ENCODE data around the gene FNDC3B.

The FNDC3B gene

DNA sequence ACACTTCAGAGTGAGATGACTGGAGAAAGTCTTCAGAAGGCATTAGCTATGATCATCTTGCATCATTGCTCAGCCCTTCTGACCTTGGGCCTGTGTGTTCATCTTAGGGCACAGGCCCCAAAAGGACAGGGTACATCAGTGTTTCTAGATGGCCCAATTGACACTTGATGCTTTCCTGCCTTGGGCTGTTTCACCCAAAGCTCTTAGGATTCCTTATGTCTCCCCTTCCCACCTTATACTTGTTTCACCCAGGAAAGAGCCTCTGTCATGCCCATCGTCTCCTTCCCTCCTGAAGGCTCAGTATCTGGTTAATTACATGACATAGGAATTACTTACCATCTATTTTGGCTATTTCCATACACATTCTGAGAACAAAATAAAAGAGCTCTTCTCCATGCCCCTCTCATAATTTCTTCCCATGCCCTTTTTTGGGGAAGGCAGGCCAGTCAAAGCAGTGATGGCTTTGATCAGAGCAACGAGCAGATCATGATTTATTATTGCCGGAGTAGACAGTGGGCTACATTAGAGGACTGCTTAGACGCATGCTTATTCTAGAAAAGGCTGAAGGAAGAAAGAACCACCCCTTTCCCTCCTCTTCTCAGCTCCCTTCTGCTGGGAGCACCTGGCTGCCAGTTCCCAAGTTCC lies 335.9 kb downstream of the FNDC3B start:
- H3K27ac Mint-ChIP-seq = peak overlapping the region in 1 of 2 donors; percentile 71
- DNase-seq (no peak), ATAC-seq (replicated peaks) (no peak)
- H3K4me3 Mint-ChIP-seq = no peak overlapping the region
- H3K36me3 Mint-ChIP-seq (ENCODE audit: insufficient read depth) = peaks cover 32% of the 10 kb centered on the region
- H3K4me1 Mint-ChIP-seq (ENCODE audit: low read depth in 2 of 2) = no peaks in the 10 kb centered on the region
- H3K27me3 Mint-ChIP-seq = no peaks in the 10 kb centered on the region
- no peaks in the 10 kb centered on the region for H3K9me3 Mint-ChIP-seq

DNA sequence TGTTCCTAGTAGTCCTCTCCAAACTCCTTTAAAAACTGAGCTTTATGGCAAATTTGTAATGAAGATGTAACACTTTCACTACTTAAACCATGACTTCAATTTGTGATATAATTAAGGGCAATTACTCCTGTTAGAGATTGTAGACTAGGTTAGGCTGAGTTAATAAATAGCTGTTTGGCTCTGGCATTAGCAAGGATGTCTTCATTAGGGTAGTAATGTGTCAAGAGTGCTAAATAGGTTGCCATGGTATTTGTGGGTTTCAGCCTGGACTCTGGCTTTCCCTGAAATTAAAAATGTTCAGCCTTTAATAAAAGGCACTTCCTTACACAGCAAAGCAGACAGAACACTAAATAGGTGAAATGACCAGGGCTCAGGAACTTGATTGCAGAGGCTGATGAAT lies 337.0 kb downstream of the FNDC3B start:
- H3K4me3 Mint-ChIP-seq = no peak overlapping the region
- peaks cover 36% of the 10 kb centered on the region for H3K36me3 Mint-ChIP-seq (ENCODE audit: insufficient read depth)
- no peaks in the 10 kb centered on the region for H3K27me3 Mint-ChIP-seq
- no peak overlapping the region for H3K27ac Mint-ChIP-seq
- ATAC-seq (replicated peaks) (no peak), DNase-seq (no peak)
- no peaks in the 10 kb centered on the region for H3K9me3 Mint-ChIP-seq
- H3K4me1 Mint-ChIP-seq (ENCODE audit: low read depth in 2 of 2) = no peaks in the 10 kb centered on the region

DNA sequence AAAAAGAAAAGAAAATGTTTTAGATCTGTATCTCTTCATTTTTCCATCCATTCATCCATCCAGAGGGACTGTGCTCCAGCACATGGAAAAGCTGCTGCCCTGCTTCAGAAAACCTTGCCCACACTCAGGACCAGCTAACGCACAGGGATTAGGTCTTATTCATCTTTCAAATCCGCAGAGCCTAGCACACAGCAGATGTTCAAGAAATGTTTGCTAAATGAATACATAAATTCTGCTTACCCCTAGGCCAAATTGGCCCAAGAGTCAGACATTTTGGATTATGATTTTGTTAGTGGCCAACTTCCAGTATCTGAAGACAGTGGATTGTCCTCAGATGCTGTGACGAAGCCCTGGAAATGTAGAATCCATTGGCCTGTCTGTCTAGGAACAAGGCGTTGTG lies 337.5 kb downstream of the FNDC3B start:
- Mint-ChIP-seq H3K36me3 (ENCODE audit: insufficient read depth) (peaks cover 35% of the 10 kb centered on the region), H3K27me3 (no peaks in the 10 kb centered on the region), H3K4me1 (ENCODE audit: low read depth in 2 of 2) (no peaks in the 10 kb centered on the region), H3K4me3 (no peak overlapping the region), H3K27ac (no peak overlapping the region), H3K9me3 (no peaks in the 10 kb centered on the region)
- no peak for ATAC-seq (replicated peaks)
- DNase-seq = no peak

DNA sequence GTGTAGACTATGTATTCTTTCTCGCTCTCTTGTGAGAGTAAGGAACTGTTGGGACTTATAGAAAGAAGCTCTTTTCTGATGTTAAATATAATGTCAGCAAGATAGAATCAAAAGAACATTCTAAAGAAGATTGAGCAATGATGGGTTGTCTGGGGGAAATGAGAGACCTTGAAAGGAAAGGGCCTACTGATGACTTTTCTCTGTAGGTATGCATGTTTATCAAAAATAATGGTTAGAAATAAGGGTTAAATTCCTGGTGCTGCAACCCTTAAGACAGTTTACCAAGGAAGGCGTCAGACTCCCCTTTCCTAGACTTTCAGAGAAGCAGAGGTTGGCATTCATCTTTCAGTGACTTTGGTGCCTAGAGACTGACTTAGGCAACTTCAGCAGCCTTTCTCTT lies 339.1 kb downstream of the FNDC3B start:
- Mint-ChIP-seq H3K27me3 (no peaks in the 10 kb centered on the region), H3K4me3 (no peak overlapping the region), H3K9me3 (no peaks in the 10 kb centered on the region), H3K27ac (no peak overlapping the region), H3K36me3 (ENCODE audit: insufficient read depth) (peaks cover 28% of the 10 kb centered on the region), H3K4me1 (ENCODE audit: low read depth in 2 of 2) (no peaks in the 10 kb centered on the region)
- DNase-seq (no peak), ATAC-seq (replicated peaks) (no peak)

DNA sequence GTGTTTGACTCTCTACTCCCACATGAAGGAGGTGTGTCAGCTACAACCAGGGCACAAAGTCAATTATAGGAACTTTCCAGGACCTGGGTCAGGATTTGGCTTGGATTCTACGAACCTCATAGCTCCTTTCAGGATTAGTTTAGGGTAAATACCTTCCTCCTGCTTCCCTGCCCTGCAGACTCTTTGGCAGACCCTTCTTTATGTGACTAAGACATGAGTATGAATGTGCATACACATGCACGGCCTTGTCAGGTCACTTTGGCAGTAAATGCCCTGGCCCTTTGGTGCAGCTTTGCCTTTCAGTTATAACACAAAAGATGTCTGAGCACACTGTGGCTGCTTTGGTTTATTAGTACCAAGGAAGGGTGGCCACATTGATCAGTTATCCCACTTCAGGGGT lies 340.0 kb downstream of the FNDC3B start:
- no peak overlapping the region for H3K27ac Mint-ChIP-seq
- no peaks in the 10 kb centered on the region for H3K4me1 Mint-ChIP-seq (ENCODE audit: low read depth in 2 of 2)
- H3K36me3 Mint-ChIP-seq (ENCODE audit: insufficient read depth) = peaks cover 28% of the 10 kb centered on the region
- H3K9me3 Mint-ChIP-seq = no peaks in the 10 kb centered on the region
- H3K27me3 Mint-ChIP-seq = no peaks in the 10 kb centered on the region
- H3K4me3 Mint-ChIP-seq = no peak overlapping the region
- DNase-seq (no peak), ATAC-seq (replicated peaks) (no peak)

DNA sequence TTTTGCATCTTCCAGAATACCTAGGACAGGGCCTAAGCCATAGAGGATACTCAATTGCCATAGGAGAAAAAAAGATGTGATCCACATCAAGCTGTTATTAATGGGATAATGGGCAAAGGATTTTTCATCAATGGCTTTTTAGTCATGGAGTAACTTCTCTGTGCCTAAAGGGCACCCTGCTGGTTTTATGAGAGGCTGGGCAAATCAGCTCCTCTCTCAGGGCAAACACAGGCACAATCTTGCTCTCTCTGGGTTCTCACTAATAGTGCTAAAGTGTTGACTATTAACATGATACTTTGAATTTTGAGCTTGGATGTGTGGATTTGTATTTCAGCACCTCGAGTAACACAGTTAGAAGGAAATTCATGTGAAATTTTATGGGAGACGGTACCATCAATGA lies 341.3 kb downstream of the FNDC3B start:
- no peak for DNase-seq
- Mint-ChIP-seq H3K4me3 (no peak overlapping the region), H3K36me3 (ENCODE audit: insufficient read depth) (peaks cover 25% of the 10 kb centered on the region), H3K9me3 (no peaks in the 10 kb centered on the region), H3K27ac (no peak overlapping the region), H3K27me3 (no peaks in the 10 kb centered on the region), H3K4me1 (ENCODE audit: low read depth in 2 of 2) (no peaks in the 10 kb centered on the region)
- ATAC-seq (replicated peaks) = no peak

DNA sequence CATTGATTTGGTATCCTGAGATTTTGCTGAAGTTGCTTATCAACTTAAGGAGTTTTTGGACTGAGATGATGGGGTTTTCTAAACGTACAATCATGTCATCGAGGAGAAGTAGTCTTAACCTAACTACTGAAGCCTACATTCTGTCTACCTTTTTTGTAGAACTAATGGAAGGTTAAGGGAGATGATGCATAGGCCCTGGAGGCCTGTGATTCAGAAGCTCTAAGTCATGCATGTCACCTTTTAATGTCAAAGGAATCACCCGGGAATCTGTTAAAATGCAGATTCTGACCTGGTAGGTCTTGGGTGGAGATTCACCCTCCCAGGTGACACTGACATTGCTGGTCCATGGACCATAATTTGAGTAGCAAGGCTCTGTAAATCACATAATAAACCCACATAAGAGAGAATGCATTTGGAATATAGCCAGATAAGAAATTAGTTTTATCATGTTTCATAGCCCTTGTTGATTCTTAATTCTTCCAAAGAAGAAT lies 344.0 kb downstream of the FNDC3B start:
- no peak overlapping the region for H3K4me3 Mint-ChIP-seq
- no peaks in the 10 kb centered on the region for H3K9me3 Mint-ChIP-seq
- no peak for DNase-seq
- no peak overlapping the region for H3K27ac Mint-ChIP-seq
- H3K27me3 Mint-ChIP-seq = no peaks in the 10 kb centered on the region
- no peaks in the 10 kb centered on the region for H3K4me1 Mint-ChIP-seq (ENCODE audit: low read depth in 2 of 2)
- no peak for ATAC-seq (replicated peaks)
- H3K36me3 Mint-ChIP-seq (ENCODE audit: insufficient read depth) = peaks cover 15% of the 10 kb centered on the region

DNA sequence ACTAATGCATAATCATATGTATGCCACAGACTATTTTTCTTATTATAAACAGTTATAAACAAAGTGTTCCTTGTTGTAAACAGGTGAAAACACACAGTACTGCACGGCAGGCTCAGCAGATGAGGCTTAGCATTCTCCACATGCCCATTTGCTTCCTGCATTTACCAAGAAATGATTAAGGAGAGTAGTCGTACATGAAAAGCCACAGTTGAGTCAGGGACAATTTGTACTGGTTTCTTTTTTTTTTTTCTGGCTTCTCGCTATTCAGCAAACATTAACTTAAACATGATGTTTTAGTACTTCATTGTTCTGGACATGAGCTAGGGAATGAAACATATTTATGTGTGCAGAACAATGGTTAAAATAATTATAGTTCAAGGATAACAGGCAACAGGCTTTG lies 345.5 kb downstream of the FNDC3B start:
- Mint-ChIP-seq H3K4me3 (no peak overlapping the region), H3K9me3 (no peaks in the 10 kb centered on the region), H3K27me3 (no peaks in the 10 kb centered on the region), H3K27ac (no peak overlapping the region), H3K4me1 (ENCODE audit: low read depth in 2 of 2) (no peaks in the 10 kb centered on the region), H3K36me3 (ENCODE audit: insufficient read depth) (peaks cover 7% of the 10 kb centered on the region)
- no peak for ATAC-seq (replicated peaks)
- no peak for DNase-seq

DNA sequence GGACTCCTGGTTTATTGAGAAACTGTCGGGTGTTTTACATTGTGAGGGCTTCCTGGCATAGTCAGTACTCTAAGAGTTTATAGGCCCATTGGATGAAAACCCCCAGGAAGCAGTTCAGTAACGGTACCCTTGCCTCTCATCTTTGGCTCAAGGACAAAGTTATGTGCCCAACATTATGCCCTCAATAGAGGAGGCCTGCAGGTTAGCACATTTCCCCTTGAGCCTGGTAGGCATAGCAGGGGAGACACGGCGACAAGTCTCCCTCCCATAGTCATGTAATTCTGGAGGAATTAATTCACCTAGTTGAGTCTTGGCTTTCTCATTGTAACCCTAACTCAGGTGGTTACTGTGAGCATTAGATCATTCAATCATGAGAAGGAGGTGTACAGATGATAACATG lies 348.4 kb downstream of the FNDC3B start:
- DNase-seq = no peak
- no peak for ATAC-seq (replicated peaks)
- Mint-ChIP-seq H3K4me1 (ENCODE audit: low read depth in 2 of 2) (no peaks in the 10 kb centered on the region), H3K27me3 (no peaks in the 10 kb centered on the region), H3K9me3 (no peaks in the 10 kb centered on the region), H3K36me3 (ENCODE audit: insufficient read depth) (no peaks in the 10 kb centered on the region), H3K4me3 (no peak overlapping the region), H3K27ac (no peak overlapping the region)

DNA sequence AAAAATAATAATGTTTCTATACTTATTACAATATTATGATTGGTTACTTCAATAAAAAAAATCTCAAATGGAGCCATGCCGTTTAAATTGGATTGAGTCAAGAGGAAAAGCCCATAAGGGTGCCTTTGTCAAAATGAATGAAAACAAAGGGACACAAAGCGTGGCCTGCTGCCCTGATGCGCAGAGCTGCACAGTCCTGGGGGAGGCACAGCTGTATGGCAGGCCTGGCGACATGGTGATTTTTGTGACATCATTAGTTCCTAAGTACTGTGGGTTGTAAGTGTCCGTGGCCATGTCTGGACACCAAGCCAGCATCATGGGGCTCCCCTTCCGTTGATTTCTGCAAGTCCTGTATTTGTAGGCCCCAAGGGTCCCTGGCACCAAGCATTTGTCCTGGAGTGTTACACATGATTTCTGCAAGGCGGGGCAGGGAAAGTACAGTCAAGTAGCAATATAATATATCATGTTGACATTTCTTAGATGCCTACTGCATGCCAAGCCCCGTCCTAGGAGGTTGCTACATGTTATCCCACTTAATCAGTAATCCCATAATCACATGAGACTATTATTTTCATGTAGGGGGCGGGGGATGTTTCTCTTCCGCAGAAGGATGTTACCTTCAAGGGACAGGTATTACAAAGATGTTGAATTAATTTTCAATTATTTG lies 349.2 kb downstream of the FNDC3B start:
- ATAC-seq (replicated peaks) (no peak), DNase-seq (no peak)
- H3K36me3 Mint-ChIP-seq (ENCODE audit: insufficient read depth) = no peaks in the 10 kb centered on the region
- no peaks in the 10 kb centered on the region for H3K27me3 Mint-ChIP-seq
- H3K27ac Mint-ChIP-seq = no peak overlapping the region
- no peak overlapping the region for H3K4me3 Mint-ChIP-seq
- no peaks in the 10 kb centered on the region for H3K4me1 Mint-ChIP-seq (ENCODE audit: low read depth in 2 of 2)
- H3K9me3 Mint-ChIP-seq = no peaks in the 10 kb centered on the region

DNA sequence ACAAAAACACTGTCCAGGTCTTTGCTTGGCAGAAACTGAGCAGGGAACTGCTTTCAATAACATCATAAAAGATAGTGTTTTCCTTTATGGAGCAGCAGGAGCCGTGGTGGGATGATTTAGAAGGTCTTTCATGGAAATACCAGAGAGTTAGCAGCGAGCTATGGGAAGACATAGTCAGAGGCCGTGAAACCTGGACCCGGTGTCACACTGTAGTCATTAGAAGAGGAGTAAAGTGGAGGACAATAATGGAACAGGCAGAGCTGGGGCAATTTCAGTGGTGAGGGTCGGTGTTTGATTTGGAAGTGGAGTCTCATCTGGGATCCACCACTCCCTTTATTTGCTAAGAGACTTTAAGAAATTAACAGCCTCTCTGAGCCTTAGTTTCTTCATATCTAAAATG lies 351.4 kb downstream of the FNDC3B start:
- Mint-ChIP-seq H3K36me3 (ENCODE audit: insufficient read depth) (no peaks in the 10 kb centered on the region), H3K4me1 (ENCODE audit: low read depth in 2 of 2) (no peaks in the 10 kb centered on the region), H3K27ac (no peak overlapping the region), H3K9me3 (no peaks in the 10 kb centered on the region), H3K4me3 (no peak overlapping the region), H3K27me3 (no peaks in the 10 kb centered on the region)
- DNase-seq (no peak), ATAC-seq (replicated peaks) (no peak)

DNA sequence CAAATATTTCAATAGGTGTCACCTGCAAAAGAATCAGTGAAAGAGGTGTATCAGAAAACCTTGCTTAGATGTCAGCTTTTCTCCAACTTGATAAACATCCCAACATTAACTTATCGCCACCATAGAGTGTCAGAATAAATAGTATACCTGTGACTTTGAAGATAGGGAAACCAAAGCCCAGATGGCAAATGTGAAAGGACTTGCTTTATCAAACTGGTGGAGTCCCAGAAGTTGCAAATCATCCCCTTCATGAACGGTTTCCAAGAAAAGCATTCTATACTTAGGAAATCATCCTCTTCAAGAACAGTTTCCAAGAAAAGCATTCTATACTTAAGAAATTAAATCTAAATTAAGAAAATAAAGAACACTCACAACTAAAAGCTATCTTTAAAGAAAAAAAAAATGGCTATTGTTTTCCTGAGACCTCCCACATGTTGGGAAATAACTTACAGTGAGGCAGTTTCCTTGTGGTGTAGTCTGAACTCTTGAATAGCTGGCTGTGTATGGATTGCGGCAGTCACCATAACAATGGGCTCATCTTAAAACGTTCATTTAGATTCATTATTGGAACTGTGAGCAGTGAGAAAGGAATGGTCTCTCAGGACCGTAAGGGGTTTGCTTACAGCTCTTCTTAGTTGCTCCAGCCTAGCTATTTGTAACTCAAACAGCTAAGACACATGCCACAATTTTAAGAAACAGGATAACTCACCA lies 352.4 kb downstream of the FNDC3B start:
- H3K27me3 Mint-ChIP-seq = no peaks in the 10 kb centered on the region
- no peaks in the 10 kb centered on the region for H3K36me3 Mint-ChIP-seq (ENCODE audit: insufficient read depth)
- no peaks in the 10 kb centered on the region for H3K9me3 Mint-ChIP-seq
- no peak overlapping the region for H3K4me3 Mint-ChIP-seq
- H3K27ac Mint-ChIP-seq = no peak overlapping the region
- H3K4me1 Mint-ChIP-seq (ENCODE audit: low read depth in 2 of 2) = no peaks in the 10 kb centered on the region
- DNase-seq (no peak), ATAC-seq (replicated peaks) (no peak)

DNA sequence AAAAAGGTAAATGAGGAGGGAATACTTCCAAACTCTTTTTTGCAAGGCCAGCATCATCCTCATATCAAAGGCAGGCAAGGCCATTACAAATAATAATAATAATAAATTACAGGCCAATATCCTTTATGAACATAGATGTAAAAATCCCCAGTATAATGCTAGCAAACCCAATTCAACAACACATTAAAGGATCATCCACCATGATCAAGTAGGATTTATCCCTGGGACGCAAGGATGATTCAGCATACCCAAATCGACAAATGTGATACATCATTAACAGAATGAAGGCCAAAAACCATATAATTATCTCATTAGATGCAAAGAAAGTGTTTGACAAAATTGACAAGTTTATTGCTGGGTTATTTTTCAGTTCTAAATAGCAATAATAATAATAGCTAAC lies 355.3 kb downstream of the FNDC3B start:
- no peaks in the 10 kb centered on the region for H3K4me1 Mint-ChIP-seq (ENCODE audit: low read depth in 2 of 2)
- no peak for DNase-seq
- no peaks in the 10 kb centered on the region for H3K9me3 Mint-ChIP-seq
- H3K36me3 Mint-ChIP-seq (ENCODE audit: insufficient read depth) = no peaks in the 10 kb centered on the region
- no peak overlapping the region for H3K27ac Mint-ChIP-seq
- no peak for ATAC-seq (replicated peaks)
- H3K4me3 Mint-ChIP-seq = no peak overlapping the region
- no peaks in the 10 kb centered on the region for H3K27me3 Mint-ChIP-seq

DNA sequence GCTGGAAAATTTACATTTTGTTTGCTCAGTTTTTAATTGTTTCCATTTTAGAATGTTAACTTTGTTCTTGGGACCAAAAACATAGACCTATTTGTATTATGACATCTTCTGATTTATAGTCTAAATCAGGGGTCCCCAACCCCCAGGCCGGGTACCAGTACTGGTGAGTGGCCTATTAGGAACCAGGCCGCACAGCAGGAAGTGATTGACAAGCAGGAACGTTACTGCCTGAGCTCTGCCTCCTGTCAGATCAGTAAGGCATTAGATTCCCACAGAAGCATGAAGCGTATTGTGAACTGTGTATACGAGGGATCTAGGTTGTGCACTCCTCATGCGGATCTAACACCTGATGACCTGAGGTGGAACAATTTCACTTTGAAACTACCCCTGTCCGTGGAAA lies 357.0 kb downstream of the FNDC3B start:
- no peak overlapping the region for H3K27ac Mint-ChIP-seq
- DNase-seq = no peak
- H3K4me1 Mint-ChIP-seq (ENCODE audit: low read depth in 2 of 2) = no peaks in the 10 kb centered on the region
- no peak for ATAC-seq (replicated peaks)
- H3K27me3 Mint-ChIP-seq = no peaks in the 10 kb centered on the region
- H3K36me3 Mint-ChIP-seq (ENCODE audit: insufficient read depth) = no peaks in the 10 kb centered on the region
- no peak overlapping the region for H3K4me3 Mint-ChIP-seq
- H3K9me3 Mint-ChIP-seq = no peaks in the 10 kb centered on the region
